Middle frontal gyrus (tissue), 1 donor: ENCODE data around the gene TACC3.
"Not testable (repeated sequence)": the region's sequence is repeated elsewhere in the genome, so short reads cannot be mapped to it uniquely, and the experiment has no call there.

Experiments used
- DNase-seq: peaks from one replicate; pipeline ENCODE4 v3.0.0-alpha.2; 2015; ENCODE audit warnings: low spot score; ENCODE audit errors: extremely low spot score

TACC3 gene

GRCh38 chr4:1721003-1721665 lies at the start of gene TACC3, which contains the start of gene TMEM129:
TSS of gene TACC3 (plus strand) at chr4:1721521. CDS start at chr4:1723422, 1,901 bp downstream.
TSS of gene TMEM129 (minus strand) at chr4:1721323. CDS start at chr4:1720837, 486 bp downstream.
- DNase-seq, result peak; percentile 84

- DNase-seq, result no peak
These were observed 47.6 kb upstream of the TACC3 start for GRCh38 chr4:1673671-1674070.

- no peak for DNase-seq
These were observed 46.6 kb upstream of the TACC3 start for GRCh38 chr4:1674682-1675081.

DNA sequence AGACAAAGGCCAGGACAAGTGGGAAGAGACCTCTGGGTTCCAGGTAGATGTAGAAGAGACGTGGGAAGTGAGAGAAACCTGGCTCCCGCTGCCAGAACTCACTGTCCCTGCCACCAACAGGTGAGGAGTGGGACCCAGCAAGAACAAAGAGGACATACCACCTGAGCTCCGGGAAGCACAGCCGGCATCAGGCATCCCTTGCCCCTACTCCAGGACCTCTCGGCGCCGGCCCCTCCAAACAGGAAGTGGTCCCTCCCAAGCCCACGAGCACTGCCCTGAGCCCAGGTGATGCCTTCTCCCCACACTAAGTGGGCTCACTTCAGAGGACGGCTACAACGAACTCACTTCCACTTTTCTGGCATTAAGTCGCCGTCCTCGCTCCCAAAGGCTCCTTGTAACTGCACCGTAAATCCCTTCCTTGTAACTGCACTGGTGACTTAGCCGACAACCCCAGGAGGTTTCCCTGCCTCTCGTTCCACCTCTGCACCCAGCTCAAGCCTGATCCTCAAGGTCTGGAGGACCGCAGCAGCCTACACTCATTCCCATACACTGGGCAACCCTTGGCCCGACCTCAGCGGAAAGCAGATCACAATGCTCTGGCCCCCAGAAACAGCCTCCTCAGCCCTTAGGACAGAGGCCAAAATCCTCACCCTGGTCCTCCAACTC lies 46.1 kb upstream of the TACC3 start:
- DNase-seq, result no peak

- DNase-seq, result no peak
These were observed 45.6 kb upstream of the TACC3 start for GRCh38 chr4:1675802-1676137.

GRCh38 chr4:1676605-1677525 lies 44.5 kb upstream of the TACC3 start:
- no peak for DNase-seq

- DNase-seq, result no peak
These were observed 43.1 kb upstream of the TACC3 start for GRCh38 chr4:1678244-1678643.

- DNase-seq, result no peak
These were observed 38.5 kb upstream of the TACC3 start for GRCh38 chr4:1682860-1683259.

DNA sequence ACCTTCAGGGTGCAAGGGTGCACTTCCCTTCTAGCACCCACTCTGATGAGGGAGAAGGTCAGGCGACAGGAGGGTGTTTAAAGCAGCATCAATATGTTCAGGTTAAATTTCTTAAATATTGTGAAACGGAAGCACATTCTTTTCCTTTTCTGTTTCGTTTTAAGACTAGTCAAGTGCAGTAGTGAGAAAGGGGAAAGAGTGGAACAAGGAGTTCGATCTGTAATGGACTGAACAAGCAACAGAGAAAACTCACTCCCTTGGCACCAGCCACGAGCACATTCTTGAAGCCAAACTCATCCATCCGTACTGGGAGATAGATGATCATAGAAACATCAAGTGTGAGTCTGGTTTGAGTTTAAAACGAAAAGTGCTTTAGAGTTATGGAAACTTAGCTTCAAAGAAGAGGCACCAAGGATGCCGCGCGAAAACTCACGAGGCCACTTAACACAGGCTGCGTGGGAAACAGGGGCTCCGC lies 38.0 kb upstream of the TACC3 start:
- DNase-seq, result no peak

GRCh38 chr4:1683736-1684505 lies 37.4 kb upstream of the TACC3 start, which contains the start of gene FAM53A:
TSS of gene FAM53A (minus strand) at chr4:1684313. CDS start at chr4:1668741, 15,572 bp downstream.
- peak; percentile 62 for DNase-seq

GRCh38 chr4:1684506-1685234 lies 36.7 kb upstream of the TACC3 start:
- no peak for DNase-seq

- no peak for DNase-seq
These were observed 35.8 kb upstream of the TACC3 start for GRCh38 chr4:1685235-1686150.

DNA sequence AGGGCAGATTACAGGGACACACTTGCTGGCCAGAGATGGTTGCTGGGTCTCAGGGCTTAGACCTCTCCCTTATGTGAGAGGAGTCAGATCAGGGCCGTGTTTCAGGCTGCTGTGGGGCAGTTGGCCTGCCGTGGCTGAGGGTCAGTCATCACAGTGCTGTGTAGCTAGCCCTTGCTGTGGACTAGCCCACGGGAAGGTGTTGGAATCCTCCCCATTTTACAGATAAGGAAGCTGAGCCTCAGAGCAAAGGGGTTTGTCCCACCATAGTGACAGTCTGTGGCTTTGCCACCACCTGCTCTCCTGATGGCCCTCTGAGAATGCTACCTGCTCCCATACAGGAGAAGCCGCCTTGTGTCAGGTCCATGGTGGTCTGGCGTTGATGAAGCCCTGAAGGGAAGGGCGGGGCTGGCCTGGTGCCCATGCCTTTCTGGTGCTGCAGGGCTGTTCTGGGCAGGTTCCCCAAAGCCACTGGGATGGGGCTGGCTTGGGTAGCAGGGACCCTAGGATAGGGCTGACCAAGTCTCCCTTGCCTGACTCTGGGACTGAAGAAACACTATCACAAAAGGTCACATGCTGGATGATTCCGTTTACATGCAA lies 34.8 kb upstream of the TACC3 start:
- no peak for DNase-seq

DNA sequence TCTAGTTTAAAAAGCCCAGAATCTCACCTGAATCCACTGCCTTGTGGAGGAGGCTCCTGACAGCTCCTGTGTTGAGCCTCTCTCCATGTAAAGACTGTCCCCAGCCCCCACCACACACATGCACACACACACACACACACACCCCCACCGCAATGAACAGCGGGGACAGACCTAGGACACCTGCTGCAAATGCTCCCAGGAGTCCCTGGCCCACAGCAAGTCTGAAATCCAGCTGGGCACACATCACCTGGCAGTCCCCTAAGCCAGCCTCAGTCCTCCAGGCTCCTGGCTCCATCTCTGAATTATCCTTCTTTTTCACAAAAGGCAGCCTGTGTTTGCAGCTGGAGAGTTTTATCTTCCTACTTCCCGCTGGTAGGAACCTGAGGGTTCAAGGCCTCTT lies 30.6 kb upstream of the TACC3 start:
- DNase-seq, result no peak

DNA sequence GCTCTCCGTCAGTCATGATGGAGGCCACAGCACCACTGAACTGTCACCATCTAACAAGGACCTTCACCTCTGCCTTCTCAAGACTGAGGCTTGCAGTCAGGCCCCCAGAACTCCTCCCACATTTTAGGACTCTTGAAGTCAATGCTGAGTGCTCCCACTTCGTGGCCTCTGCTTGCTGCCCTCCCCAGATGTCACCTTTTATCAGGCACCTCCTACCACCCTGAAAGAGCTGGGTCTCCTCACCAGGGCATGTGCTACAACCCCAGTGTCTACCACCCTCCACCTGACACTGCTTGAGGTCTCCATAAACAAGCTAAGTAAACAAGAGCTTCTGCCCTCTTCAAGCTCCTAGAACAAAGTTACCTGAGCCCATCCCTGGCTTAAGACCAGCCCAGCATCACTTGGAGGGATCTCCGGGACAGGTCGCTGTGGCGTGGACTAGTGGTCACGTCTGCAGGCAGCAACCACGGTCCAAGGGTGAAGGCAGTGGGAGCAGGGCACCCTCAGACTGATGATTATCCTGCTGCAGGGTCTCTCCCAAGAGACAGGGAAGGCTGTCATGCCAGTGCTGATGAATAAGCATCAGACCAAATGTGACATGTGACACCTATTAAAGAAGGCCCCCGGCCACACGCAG lies 29.5 kb upstream of the TACC3 start:
- no peak for DNase-seq

DNA sequence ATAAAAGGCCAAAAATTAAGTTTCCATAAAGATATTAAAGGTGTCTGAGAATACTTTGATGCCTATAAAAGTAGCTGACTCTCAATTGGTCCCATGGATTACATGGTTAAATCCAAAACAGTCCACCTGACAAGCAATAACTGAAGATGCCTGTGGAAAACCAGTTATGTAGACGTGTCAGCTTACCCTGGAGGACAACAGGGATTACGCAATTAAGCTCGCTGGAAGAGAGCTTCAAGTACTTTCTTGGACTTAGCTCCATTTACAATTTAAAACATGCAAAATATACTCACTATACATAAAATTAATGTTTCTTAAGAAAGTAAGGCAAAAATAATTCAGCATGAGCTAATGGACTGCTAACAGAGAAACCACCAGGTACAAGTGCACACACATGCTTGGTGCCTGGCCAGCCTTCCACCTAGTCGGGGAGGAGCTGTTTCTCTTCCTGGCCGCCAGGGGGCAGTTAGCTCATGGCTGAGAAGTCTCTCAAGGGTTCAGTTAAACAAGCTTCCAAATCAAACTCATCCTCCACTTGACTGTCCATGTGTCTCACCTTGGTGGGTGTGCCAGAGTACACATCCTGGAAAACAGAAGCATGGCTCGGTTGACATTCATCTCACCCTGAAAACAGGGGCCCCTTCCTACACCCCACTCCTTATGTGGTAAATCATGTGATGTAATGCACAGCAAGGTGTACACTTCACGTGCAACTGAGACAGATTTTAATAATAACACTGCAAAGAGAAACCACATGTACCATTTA lies 28.0 kb upstream of the TACC3 start:
- no peak for DNase-seq

GRCh38 chr4:1695913-1696312 lies 25.4 kb upstream of the TACC3 start:
- DNase-seq, result no peak

DNA sequence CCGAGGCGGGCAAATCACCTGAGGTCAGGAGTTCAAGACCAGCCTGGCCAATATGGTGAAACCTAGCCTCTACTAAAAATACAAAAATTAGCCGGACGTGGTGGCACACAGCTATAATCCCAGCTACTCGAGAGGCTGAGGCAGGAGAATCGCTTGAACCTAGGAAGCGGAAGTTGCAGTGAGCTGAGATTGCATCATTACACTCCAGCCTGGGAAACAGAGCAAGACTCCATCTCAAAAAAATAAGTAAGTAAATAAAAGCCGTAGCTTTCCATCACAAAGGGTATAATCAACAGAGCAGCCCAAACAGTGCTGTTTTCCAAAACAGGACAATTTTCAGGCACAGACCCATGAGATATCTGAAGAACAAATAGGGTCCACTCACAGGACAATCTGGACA lies 19.6 kb upstream of the TACC3 start:
- not testable (repeated sequence) for DNase-seq
